ENCODE measurements around the gene ADRB1. TPM values are rescaled to one million over a fixed set of nuclear protein-coding genes. Genes with fewer than 3 reads are reported as not detected.

ADRB1 gene
- total RNA-seq, 1 donor from 2014 or later: not detected

GRCh38 chr10:114065049-114065435 is 21.4 kb downstream of the ADRB1 start:
- no peak for TF ChIP-seq CTCF (IDR thresholded peaks at IDR 0.05; ENCODE audit: unreplicated experiment)
- H3K9me3 Mint-ChIP-seq (ENCODE audit: unreplicated experiment): no peaks in the 10 kb centered on the region
- DNase-seq (ENCODE audit: low spot score): no peak
- H3K4me1 Mint-ChIP-seq (ENCODE audit: unreplicated experiment): no peaks in the 10 kb centered on the region
- H3K27me3 Mint-ChIP-seq (ENCODE audit: unreplicated experiment): peaks cover 6% of the 10 kb centered on the region
- no peak overlapping the region for H3K27ac Mint-ChIP-seq (ENCODE audit: unreplicated experiment)
- H3K4me3 Mint-ChIP-seq (ENCODE audit: unreplicated experiment): no peak overlapping the region
- H3K36me3 Mint-ChIP-seq (ENCODE audit: low read depth, unreplicated experiment): no peaks in the 10 kb centered on the region

- no peak for TF ChIP-seq CTCF (IDR thresholded peaks at IDR 0.05; ENCODE audit: unreplicated experiment)
- H3K36me3 Mint-ChIP-seq (ENCODE audit: low read depth, unreplicated experiment): no peaks in the 10 kb centered on the region
- peaks cover 6% of the 10 kb centered on the region for H3K27me3 Mint-ChIP-seq (ENCODE audit: unreplicated experiment)
- H3K27ac Mint-ChIP-seq (ENCODE audit: unreplicated experiment): no peak overlapping the region
- no peaks in the 10 kb centered on the region for H3K9me3 Mint-ChIP-seq (ENCODE audit: unreplicated experiment)
- DNase-seq (ENCODE audit: low spot score): no peak
- H3K4me3 Mint-ChIP-seq (ENCODE audit: unreplicated experiment): no peak overlapping the region
- H3K4me1 Mint-ChIP-seq (ENCODE audit: unreplicated experiment): no peaks in the 10 kb centered on the region
Measured at GRCh38 chr10:114068054-114068707, 24.5 kb downstream of the ADRB1 start.

- DNase-seq (ENCODE audit: low spot score): no peak
- H3K36me3 Mint-ChIP-seq (ENCODE audit: low read depth, unreplicated experiment): no peaks in the 10 kb centered on the region
- peaks cover 7% of the 10 kb centered on the region for H3K27me3 Mint-ChIP-seq (ENCODE audit: unreplicated experiment)
- TF ChIP-seq CTCF (IDR thresholded peaks at IDR 0.05; ENCODE audit: unreplicated experiment): no peak
- no peak overlapping the region for H3K27ac Mint-ChIP-seq (ENCODE audit: unreplicated experiment)
- H3K4me1 Mint-ChIP-seq (ENCODE audit: unreplicated experiment): no peaks in the 10 kb centered on the region
- no peaks in the 10 kb centered on the region for H3K9me3 Mint-ChIP-seq (ENCODE audit: unreplicated experiment)
- no peak overlapping the region for H3K4me3 Mint-ChIP-seq (ENCODE audit: unreplicated experiment)
Measured at GRCh38 chr10:114070710-114071109, 27.0 kb downstream of the ADRB1 start.

- Mint-ChIP-seq H3K27me3 (ENCODE audit: unreplicated experiment) (peaks cover 5% of the 10 kb centered on the region), H3K4me3 (ENCODE audit: unreplicated experiment) (no peak overlapping the region), H3K9me3 (ENCODE audit: unreplicated experiment) (no peaks in the 10 kb centered on the region), H3K27ac (ENCODE audit: unreplicated experiment) (no peak overlapping the region), H3K4me1 (ENCODE audit: unreplicated experiment) (no peaks in the 10 kb centered on the region), H3K36me3 (ENCODE audit: low read depth, unreplicated experiment) (no peaks in the 10 kb centered on the region)
- TF ChIP-seq CTCF (IDR thresholded peaks at IDR 0.05; ENCODE audit: unreplicated experiment): no peak
- no peak for DNase-seq (ENCODE audit: low spot score)
Measured at GRCh38 chr10:114071178-114071577, 27.5 kb downstream of the ADRB1 start.

GRCh38 chr10:114073395-114074186 is 29.9 kb downstream of the ADRB1 start:
- no peaks in the 10 kb centered on the region for H3K36me3 Mint-ChIP-seq (ENCODE audit: low read depth, unreplicated experiment)
- no peak overlapping the region for H3K27ac Mint-ChIP-seq (ENCODE audit: unreplicated experiment)
- DNase-seq (ENCODE audit: low spot score): no peak
- H3K9me3 Mint-ChIP-seq (ENCODE audit: unreplicated experiment): no peaks in the 10 kb centered on the region
- no peak overlapping the region for H3K4me3 Mint-ChIP-seq (ENCODE audit: unreplicated experiment)
- peaks cover 3% of the 10 kb centered on the region for H3K27me3 Mint-ChIP-seq (ENCODE audit: unreplicated experiment)
- no peak for TF ChIP-seq CTCF (IDR thresholded peaks at IDR 0.05; ENCODE audit: unreplicated experiment)
- no peaks in the 10 kb centered on the region for H3K4me1 Mint-ChIP-seq (ENCODE audit: unreplicated experiment)
